AG09309 (cell line): ENCODE data around the gene ABCA3.

Source experiments
- DNase-seq: peaks from one replicate; pipeline ENCODE4 v3.0.0-alpha.2; 2010; ENCODE audit warnings: low read depth
- H3K4me3 ChIP-seq: 2 replicates; pipeline ENCODE4 v1.5.1; 2011; ENCODE audit warnings: mild to moderate bottlenecking, low read depth, low read length, moderate library complexity; ENCODE audit not compliant: control insufficient read depth
- TF ChIP-seq, protein P1 (sequence below): IDR thresholded peaks from 2 replicates; pipeline ENCODE4 v1.5.1; 2011; ENCODE audit warnings: mild to moderate bottlenecking, low read depth, low read length, inconsistent platforms; ENCODE audit not compliant: insufficient read depth, control insufficient read depth; ENCODE audit errors: missing control alignments

Gene ABCA3

DNA sequence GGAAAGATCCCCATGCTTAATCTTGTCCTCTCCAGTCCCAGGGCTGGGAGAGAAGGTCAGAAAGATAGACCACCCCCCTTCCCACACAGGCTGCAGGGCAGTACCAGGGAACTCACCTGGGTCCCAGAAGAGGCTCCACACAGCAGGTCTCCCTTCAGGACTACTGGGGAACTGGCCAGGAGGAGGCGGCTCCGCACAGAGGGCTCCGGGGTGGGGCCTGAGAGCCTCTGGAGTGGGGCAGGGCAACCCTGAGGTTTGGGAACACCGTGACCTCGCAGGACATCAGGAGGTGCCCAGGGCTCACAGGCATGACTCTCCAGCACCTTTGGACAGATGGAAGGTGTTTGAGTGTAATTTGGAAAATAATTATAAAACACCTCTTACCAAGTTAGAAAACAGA is 11.0 kb downstream of the ABCA3 start:
- no peak overlapping the region for H3K4me3 ChIP-seq
- TF ChIP-seq, protein P1, sequence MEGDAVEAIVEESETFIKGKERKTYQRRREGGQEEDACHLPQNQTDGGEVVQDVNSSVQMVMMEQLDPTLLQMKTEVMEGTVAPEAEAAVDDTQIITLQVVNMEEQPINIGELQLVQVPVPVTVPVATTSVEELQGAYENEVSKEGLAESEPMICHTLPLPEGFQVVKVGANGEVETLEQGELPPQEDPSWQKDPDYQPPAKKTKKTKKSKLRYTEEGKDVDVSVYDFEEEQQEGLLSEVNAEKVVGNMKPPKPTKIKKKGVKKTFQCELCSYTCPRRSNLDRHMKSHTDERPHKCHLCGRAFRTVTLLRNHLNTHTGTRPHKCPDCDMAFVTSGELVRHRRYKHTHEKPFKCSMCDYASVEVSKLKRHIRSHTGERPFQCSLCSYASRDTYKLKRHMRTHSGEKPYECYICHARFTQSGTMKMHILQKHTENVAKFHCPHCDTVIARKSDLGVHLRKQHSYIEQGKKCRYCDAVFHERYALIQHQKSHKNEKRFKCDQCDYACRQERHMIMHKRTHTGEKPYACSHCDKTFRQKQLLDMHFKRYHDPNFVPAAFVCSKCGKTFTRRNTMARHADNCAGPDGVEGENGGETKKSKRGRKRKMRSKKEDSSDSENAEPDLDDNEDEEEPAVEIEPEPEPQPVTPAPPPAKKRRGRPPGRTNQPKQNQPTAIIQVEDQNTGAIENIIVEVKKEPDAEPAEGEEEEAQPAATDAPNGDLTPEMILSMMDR = no peak
- no peak for DNase-seq

DNA sequence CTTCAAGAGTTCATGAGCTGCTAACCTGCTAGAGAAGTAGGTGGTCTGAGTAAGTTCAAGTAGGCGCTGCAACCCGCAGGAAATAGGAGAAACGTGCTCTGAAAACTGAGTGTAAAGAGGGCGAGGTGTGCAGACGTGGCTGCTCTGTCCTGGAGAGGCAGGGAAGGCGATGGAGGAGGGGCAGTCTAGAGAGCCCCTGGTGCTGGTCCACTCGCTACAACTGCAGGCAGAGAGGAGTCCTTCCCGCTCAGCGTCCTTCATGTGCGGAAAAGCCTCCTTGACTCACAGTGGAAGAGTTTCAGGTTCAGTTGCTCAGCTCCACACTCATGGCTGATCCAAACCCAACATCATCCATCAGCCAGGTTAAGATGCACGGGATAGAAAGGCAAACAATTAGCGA is 12.1 kb downstream of the ABCA3 start:
- no peak for DNase-seq
- H3K4me3 ChIP-seq = no peak overlapping the region
- TF ChIP-seq, protein P1 = no peak

DNA sequence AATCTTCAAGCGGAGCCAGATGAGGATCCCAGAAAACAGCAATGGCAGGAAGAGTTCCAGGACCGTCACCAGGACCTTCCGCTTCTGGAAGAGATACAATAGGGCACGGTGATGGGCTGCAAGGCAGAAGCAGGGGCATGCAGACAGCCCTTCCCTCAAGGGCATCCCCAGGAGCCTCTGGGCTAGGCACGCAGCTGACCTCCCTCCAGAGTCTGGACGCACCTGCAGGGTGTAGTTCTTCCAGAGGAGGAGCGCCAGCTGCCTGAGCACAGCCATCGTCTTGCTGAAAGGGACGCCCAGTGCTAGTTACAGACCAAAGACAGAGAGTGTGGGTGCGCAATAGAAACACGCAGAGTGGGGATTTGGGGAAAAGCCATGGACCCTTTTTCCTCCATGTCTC is 14.3 kb downstream of the ABCA3 start:
- no peak overlapping the region for H3K4me3 ChIP-seq
- TF ChIP-seq, protein P1 = no peak
- no peak for DNase-seq

GRCh38 chr16:2325791-2326190 is 14.7 kb downstream of the ABCA3 start:
- no peak overlapping the region for H3K4me3 ChIP-seq
- TF ChIP-seq, protein P1 = no peak
- no peak for DNase-seq

DNA sequence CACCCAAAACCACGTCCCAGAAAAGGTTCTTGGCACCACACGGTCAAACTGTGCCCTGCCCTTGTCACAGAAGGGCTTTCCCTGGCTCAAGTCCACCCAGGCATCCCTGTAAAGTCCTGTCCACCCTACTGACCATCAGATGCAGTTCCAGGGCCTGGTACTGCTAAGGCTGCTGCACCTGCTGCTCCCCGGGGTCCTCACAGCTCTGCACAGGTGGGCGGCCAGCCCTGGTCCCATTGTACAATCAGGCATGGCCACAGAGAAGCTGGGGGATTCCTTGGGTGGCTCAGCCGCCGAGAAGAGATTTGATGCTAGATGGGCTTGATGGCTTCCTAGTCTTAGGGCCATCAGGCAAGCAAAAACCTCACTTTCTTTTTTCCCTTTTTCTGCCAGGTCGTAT is 15.3 kb downstream of the ABCA3 start:
- TF ChIP-seq, protein P1 = no peak

GRCh38 chr16:2324296-2324859 is 16.1 kb downstream of the ABCA3 start:
- no peak overlapping the region for H3K4me3 ChIP-seq
- TF ChIP-seq, protein P1 = no peak
- no peak for DNase-seq

More for the DNA sequence above, 15.3 kb downstream of the ABCA3 start:
- no peak overlapping the region for H3K4me3 ChIP-seq
- no peak for DNase-seq

DNA sequence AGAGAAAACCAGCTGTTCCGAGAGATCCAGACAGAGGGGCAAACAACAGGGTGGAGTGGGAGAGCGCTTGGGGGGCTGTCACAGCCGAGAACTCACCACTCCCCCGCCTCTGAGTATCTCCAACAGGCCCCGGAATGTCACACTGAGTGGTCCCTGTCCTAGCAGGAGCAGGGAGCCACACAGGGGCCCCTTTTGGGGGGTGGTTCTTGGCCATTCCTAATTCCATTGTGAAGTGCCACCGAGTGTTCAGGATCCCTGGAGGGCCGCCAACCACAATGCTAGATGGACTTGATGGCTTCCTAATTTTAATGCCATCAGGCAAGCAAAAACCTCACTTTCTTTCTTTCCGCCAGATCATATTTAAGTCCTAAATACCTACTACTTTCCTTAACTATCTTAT is 16.8 kb downstream of the ABCA3 start:
- no peak for DNase-seq
- no peak overlapping the region for H3K4me3 ChIP-seq
- TF ChIP-seq, protein P1 = no peak
